Karpas-422 (cell line): ENCODE data around the gene COMTD1. TPM values are rescaled to one million over a fixed set of nuclear protein-coding genes. Genes with fewer than 3 reads are reported as not detected.

Experiments
- DNase-seq: peaks from one replicate; pipeline ENCODE4 v3.0.0-alpha.2; 2015
- H2AFZ ChIP-seq: fragments of 200-600 bp; sonication (generic); 2 replicates; pipeline ENCODE4 v1.6.1; 2014; ENCODE audit warnings: antibody characterized with exemption, low read length, mixed read lengths
- H3K27ac ChIP-seq: fragments of 200-600 bp; sonication (generic); 2 replicates; pipeline ENCODE4 v1.5.1; 2014; ENCODE audit warnings: mild to moderate bottlenecking, low read length, moderate library complexity
- H3K27me3 ChIP-seq: fragments of 200-600 bp; sonication (generic); 2 replicates; pipeline ENCODE4 v1.6.1; 2014; ENCODE audit warnings: low read length, mixed read lengths
- H3K36me3 ChIP-seq: fragments of 200-600 bp; sonication (generic); 2 replicates; pipeline ENCODE4 v1.6.1; 2014; ENCODE audit warnings: low read length, mixed read lengths; ENCODE audit not compliant: insufficient read depth
- H3K4me1 ChIP-seq: fragments of 200-600 bp; sonication (generic); 2 replicates; pipeline ENCODE4 v1.6.1; 2014; ENCODE audit warnings: mild to moderate bottlenecking, low read length, mixed read lengths
- H3K4me2 ChIP-seq: fragments of 200-600 bp; sonication (generic); 2 replicates; pipeline ENCODE4 v1.6.1; 2014; ENCODE audit warnings: low read length, low read depth, mild to moderate bottlenecking; ENCODE audit not compliant: poor library complexity, severe bottlenecking
- H3K4me3 ChIP-seq: fragments of 200-600 bp; sonication (generic); 2 replicates; pipeline ENCODE4 v1.5.1; 2014; ENCODE audit warnings: mild to moderate bottlenecking, antibody characterized with exemption, low read length, mixed read lengths
- H3K79me2 ChIP-seq: fragments of 200-600 bp; sonication (generic); 2 replicates; pipeline ENCODE4 v1.6.1; 2014; ENCODE audit warnings: mild to moderate bottlenecking, low read length, mixed read lengths
- H3K9ac ChIP-seq: fragments of 200-600 bp; sonication (generic); 2 replicates; pipeline ENCODE4 v1.6.0; 2014; ENCODE audit warnings: low read length
- H3K9me2 ChIP-seq: fragments of 200-600 bp; sonication (generic), shearing (Covaris generic); replicated peaks from 2 replicates; pipeline ENCODE4 v1.6.0; 2014; ENCODE audit warnings: mild to moderate bottlenecking, low read length, moderate library complexity; ENCODE audit not compliant: insufficient read depth
- H3K9me3 ChIP-seq: fragments of 300-700, 200-600 bp; sonication (generic); 2 replicates; pipeline ENCODE4 v1.6.1; 2014; ENCODE audit warnings: low read length, mixed read lengths
- H4K20me1 ChIP-seq: fragments of 200-600 bp; sonication (generic); 2 replicates; pipeline ENCODE4 v1.6.1; 2014; ENCODE audit warnings: mild to moderate bottlenecking, antibody characterized with exemption, low read length, low read depth; ENCODE audit not compliant: insufficient read depth
- total RNA-seq: library from RNA; depleted of rRNA; stranded (reverse); fragments of >200 nt; shearing (Covaris generic); gene quantifications from 2 replicates; pipeline ENCODE4 v1.2.3, GENCODE V29; 2014; ENCODE audit warnings: low replicate concordance; rRNA removed

COMTD1 gene
- 14.4 and 75.0 TPM in 2 replicates for total RNA-seq

DNA sequence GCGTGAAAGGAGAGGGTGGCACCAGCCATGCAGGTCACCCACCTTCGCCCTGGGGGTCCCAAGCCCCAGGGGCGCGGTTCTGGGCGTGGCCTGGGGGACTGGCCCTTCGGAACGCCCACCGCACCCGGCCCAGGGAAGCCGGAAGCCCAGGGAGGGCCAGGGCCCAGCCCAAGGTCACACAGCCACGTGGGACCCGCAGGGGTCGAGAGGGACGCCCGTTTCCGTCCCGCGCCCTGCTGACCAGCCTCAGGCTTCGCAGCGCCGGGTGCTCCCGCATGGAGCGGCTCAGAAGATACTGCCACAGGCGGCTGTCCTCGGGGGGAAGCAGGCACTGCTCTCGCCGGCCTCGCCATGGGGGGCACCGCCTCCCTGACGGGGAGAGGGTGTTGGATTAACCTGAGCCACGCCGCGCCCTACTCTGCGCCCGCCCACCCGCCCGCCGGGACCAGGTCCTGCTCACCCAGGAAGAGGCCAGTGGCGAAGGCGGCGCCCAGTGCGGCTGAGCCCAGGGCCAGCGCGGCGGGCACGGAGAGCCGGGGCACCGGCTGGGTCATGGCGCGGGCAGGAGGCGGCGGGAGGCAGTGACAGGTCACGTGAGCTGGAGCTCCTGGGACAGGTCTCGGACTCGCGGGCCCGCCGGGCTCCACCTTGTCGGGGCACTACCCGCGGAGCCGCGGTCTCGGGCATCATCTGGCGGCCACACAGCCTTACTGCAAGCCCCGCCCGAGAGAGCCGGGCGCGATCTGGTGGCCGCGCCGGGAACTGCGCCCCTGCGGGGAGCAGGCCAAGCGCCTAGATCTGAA lies at the start of gene COMTD1:
COMTD1 (minus strand) TSS at position 583 of the 803 bp plus-strand sequence; CDS start at position 554, 29 bp downstream.
- Histone ChIP-seq H3K27me3 (no peaks in the 10 kb centered on the region), H2AFZ (peak within 1 kb of the TSS; percentile 96), H3K9ac (peak within 1 kb of the TSS; percentile 89), H4K20me1 (peaks cover 5% of the 10 kb centered on the region; the same call in 1 of the 2 replicates), H3K79me2 (peaks cover 13% of the 10 kb centered on the region; the same call in 1 of the 2 replicates), H3K9me2 (no peaks in the 10 kb centered on the region), H3K4me2 (peak within 1 kb of the TSS; percentile 98), H3K4me1 (peaks cover 34% of the 10 kb centered on the region), H3K9me3 (no peaks in the 10 kb centered on the region), H3K4me3 (peak within 1 kb of the TSS; percentile 91), H3K36me3 (peaks cover 20% of the 10 kb centered on the region), H3K27ac (peak within 1 kb of the TSS; percentile 80)
- DNase-seq = peak; percentile 97

DNA sequence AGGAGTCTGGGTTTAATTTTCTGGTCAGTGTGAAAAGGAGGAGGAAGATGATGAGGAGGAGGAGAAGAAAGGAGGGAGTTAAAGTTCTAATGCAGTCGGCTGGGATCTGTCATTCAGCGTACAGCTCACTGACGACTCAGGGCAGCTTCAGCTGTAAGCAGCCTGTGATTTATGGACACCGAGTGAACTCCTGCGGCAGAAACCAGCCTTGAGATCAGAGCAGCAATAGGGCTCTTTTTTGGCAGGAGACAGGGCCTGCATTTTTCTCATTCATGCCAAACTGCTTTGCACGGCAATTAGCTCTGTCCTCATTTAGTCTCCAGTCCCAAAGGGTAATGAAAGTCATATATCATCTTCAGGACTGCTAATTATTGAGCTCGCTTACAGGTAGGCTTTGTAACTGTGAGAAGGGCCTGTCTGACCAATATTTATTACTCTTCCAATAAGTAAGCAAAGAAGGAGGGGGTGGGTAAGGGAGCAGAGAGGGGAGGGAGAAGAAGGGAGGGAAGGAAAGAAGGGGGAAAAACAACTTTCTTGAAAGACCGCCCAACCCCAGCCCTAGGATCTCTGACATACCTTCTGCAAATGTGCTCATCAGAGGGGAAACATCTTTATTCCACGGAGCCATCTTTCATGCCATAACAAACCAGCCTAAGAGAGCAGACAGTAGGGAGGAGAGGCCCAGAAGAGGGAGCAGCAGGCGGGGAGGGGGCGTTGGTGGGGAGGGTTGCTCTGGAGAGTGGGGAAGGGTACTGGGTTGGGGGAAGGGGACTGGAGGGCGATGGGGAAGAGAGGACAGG lies 48.1 kb upstream of the COMTD1 start:
- H3K4me1 ChIP-seq = peaks cover 15% of the 10 kb centered on the region
- H3K9ac ChIP-seq = no peak overlapping the region
- peak; percentile 65 for DNase-seq
- no peak overlapping the region for H2AFZ ChIP-seq
- H3K9me3 ChIP-seq = no peaks in the 10 kb centered on the region
- H3K27ac ChIP-seq = no peak overlapping the region
- no peaks in the 10 kb centered on the region for H3K27me3 ChIP-seq
- H4K20me1 ChIP-seq = no peaks in the 10 kb centered on the region
- no peak overlapping the region for H3K4me2 ChIP-seq
- no peaks in the 10 kb centered on the region for H3K9me2 ChIP-seq
- H3K4me3 ChIP-seq = no peak overlapping the region
- H3K79me2 ChIP-seq = no peaks in the 10 kb centered on the region
- H3K36me3 ChIP-seq = no peaks in the 10 kb centered on the region

GRCh38 chr10:75283078-75283670 lies 47.4 kb upstream of the COMTD1 start:
- no peaks in the 10 kb centered on the region for H3K27me3 ChIP-seq
- H3K4me2 ChIP-seq = no peak overlapping the region
- no peaks in the 10 kb centered on the region for H3K36me3 ChIP-seq
- H3K9me3 ChIP-seq = no peaks in the 10 kb centered on the region
- no peaks in the 10 kb centered on the region for H4K20me1 ChIP-seq
- H3K79me2 ChIP-seq = no peaks in the 10 kb centered on the region
- no peak for DNase-seq
- no peak overlapping the region for H3K4me3 ChIP-seq
- H3K9me2 ChIP-seq = no peaks in the 10 kb centered on the region
- H3K27ac ChIP-seq = no peak overlapping the region
- H2AFZ ChIP-seq = no peak overlapping the region
- no peak overlapping the region for H3K9ac ChIP-seq
- H3K4me1 ChIP-seq = peaks cover 15% of the 10 kb centered on the region

- no peaks in the 10 kb centered on the region for H4K20me1 ChIP-seq
- no peak overlapping the region for H3K9ac ChIP-seq
- no peaks in the 10 kb centered on the region for H3K79me2 ChIP-seq
- H3K9me3 ChIP-seq = no peaks in the 10 kb centered on the region
- H3K27me3 ChIP-seq = no peaks in the 10 kb centered on the region
- H3K9me2 ChIP-seq = no peaks in the 10 kb centered on the region
- peaks cover 15% of the 10 kb centered on the region for H3K4me1 ChIP-seq
- no peak overlapping the region for H2AFZ ChIP-seq
- H3K4me3 ChIP-seq = no peak overlapping the region
- H3K27ac ChIP-seq = no peak overlapping the region
- H3K4me2 ChIP-seq = no peak overlapping the region
- H3K36me3 ChIP-seq = no peaks in the 10 kb centered on the region
- DNase-seq = no peak
These were observed 46.2 kb upstream of the COMTD1 start for GRCh38 chr10:75281974-75282373.

DNA sequence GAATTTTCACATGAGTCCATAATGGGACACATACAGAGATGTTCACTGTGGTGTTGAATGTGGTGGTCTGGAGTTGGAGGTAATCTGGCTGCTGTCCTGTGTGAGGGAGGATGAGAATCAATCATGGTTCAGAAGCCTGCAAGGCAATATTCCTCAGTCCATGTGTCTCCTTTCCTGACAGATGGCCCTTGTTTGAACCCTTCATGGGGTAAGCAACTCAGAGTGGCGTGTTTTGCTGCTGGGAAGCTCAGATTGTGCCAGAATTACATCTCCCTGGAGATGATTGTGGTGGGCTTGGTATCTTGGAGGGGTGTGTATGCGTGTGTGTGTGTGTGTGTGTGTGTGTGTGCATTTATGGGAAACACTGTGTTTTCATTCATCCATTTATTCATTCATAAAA lies 44.5 kb upstream of the COMTD1 start:
- H3K36me3 ChIP-seq = no peaks in the 10 kb centered on the region
- H3K9me3 ChIP-seq = no peaks in the 10 kb centered on the region
- H3K4me2 ChIP-seq = no peak overlapping the region
- no peaks in the 10 kb centered on the region for H3K27me3 ChIP-seq
- no peak overlapping the region for H3K4me3 ChIP-seq
- H2AFZ ChIP-seq = no peak overlapping the region
- H3K9me2 ChIP-seq = no peaks in the 10 kb centered on the region
- no peak for DNase-seq
- H3K79me2 ChIP-seq = no peaks in the 10 kb centered on the region
- H3K9ac ChIP-seq = no peak overlapping the region
- H4K20me1 ChIP-seq = no peaks in the 10 kb centered on the region
- H3K4me1 ChIP-seq = peaks cover 15% of the 10 kb centered on the region
- no peak overlapping the region for H3K27ac ChIP-seq

- Histone ChIP-seq H3K9me3 (no peaks in the 10 kb centered on the region), H3K27ac (no peak overlapping the region), H3K36me3 (no peaks in the 10 kb centered on the region), H3K4me2 (no peak overlapping the region), H3K9me2 (no peaks in the 10 kb centered on the region), H2AFZ (no peak overlapping the region), H3K4me1 (no peaks in the 10 kb centered on the region), H3K4me3 (no peak overlapping the region), H3K9ac (no peak overlapping the region), H3K79me2 (no peaks in the 10 kb centered on the region), H3K27me3 (no peaks in the 10 kb centered on the region), H4K20me1 (no peaks in the 10 kb centered on the region)
- DNase-seq = no peak
These were observed 40.5 kb upstream of the COMTD1 start for GRCh38 chr10:75276069-75276872.

DNA sequence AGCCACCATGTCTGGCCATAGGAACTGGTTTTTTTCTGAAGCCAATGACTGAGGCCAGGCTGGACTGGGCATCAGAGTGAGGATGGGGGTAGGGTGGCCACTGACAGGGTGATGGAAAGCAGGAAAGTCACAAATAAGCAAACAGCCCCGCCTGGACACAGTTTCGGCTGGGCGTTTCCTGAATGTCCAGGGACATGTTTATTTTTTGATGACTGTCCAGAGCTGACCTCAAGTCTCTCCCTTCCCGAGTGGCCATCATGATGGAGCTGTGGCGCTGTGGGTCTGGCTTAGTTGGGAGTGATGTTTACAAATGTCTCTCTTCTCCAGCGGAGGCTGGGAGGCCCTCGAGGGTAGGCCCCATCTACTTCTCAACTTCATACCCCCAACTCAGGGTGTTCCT lies 37.1 kb upstream of the COMTD1 start:
- Histone ChIP-seq H3K27me3 (no peaks in the 10 kb centered on the region), H3K4me1 (no peaks in the 10 kb centered on the region; the same call in 1 of the 2 replicates), H4K20me1 (no peaks in the 10 kb centered on the region), H3K27ac (no peak overlapping the region), H3K79me2 (no peaks in the 10 kb centered on the region), H3K36me3 (no peaks in the 10 kb centered on the region), H3K9me3 (no peaks in the 10 kb centered on the region), H3K9ac (no peak overlapping the region), H3K4me3 (no peak overlapping the region), H3K9me2 (no peaks in the 10 kb centered on the region), H2AFZ (no peak overlapping the region), H3K4me2 (no peak overlapping the region)
- DNase-seq = no peak
